ENCODE results near the gene KRTAP2-3.

KRTAP2-3 gene

GRCh38 chr17:41026715-41027471 is 33.0 kb downstream of the KRTAP2-3 start, which contains the start of gene KRTAP1-5:
Gene KRTAP1-5, minus strand, starts transcription at chr17:41027208. Its CDS starts 53 bp downstream, at chr17:41027155.
- no peak for DNase-seq

- DNase-seq = no peak
These were observed 35.2 kb downstream of the KRTAP2-3 start for GRCh38 chr17:41024697-41025096.

GRCh38 chr17:41020336-41020735 is 39.6 kb downstream of the KRTAP2-3 start:
- no peak for DNase-seq

- no peak for DNase-seq
These were observed 40.5 kb downstream of the KRTAP2-3 start for GRCh38 chr17:41019415-41019814.

- no peak for DNase-seq
These were observed 41.4 kb downstream of the KRTAP2-3 start for GRCh38 chr17:41018541-41018940.

- DNase-seq = no peak
These were observed 43.2 kb downstream of the KRTAP2-3 start for GRCh38 chr17:41016578-41017215.

GRCh38 chr17:41015454-41015853 is 44.5 kb downstream of the KRTAP2-3 start:
- no peak for DNase-seq

GRCh38 chr17:41013606-41014005 is 46.3 kb downstream of the KRTAP2-3 start:
- no peak for DNase-seq

GRCh38 chr17:41013181-41013580 is 46.7 kb downstream of the KRTAP2-3 start:
- DNase-seq = no peak

GRCh38 chr17:41012326-41013120 is 47.4 kb downstream of the KRTAP2-3 start:
- DNase-seq = no peak

GRCh38 chr17:41010441-41010840 is 49.5 kb downstream of the KRTAP2-3 start:
- no peak for DNase-seq

GRCh38 chr17:41009936-41010335 is 50.0 kb downstream of the KRTAP2-3 start:
- DNase-seq = no peak

GRCh38 chr17:41009301-41009760 is 50.6 kb downstream of the KRTAP2-3 start:
- no peak for DNase-seq

Data from inflammatory macrophage treated with lipopolysaccharide for 1 hour (primary cell).